HG02678 (cell line): Measurements from ENCODE around the gene PLEKHG7.
A peak's percentile ranks its signal among the peaks of the same experiment; 100 is the strongest.
"Not testable (repeated sequence)": the region's sequence is repeated elsewhere in the genome, so short reads cannot be mapped to it uniquely, and the experiment has no call there.

Experiments used
- ATAC-seq: cut with Tn5 transposase; IDR thresholded peaks from one replicate; pipeline ENCODE4 v1.9.1; 2021; ENCODE audit warnings: mild to moderate bottlenecking, moderate library complexity; ENCODE audit not compliant: unreplicated experiment

PLEKHG7 gene

GRCh38 chr12:92794356-92794755 is 91.6 kb downstream of the PLEKHG7 start:
- ATAC-seq: not testable (repeated sequence)

- no peak for ATAC-seq
Measured at GRCh38 chr12:92794814-92795213, 92.0 kb downstream of the PLEKHG7 start.

- no peak for ATAC-seq
Measured at GRCh38 chr12:92796650-92797049, 93.9 kb downstream of the PLEKHG7 start.

GRCh38 chr12:92802906-92803305 is 100.1 kb downstream of the PLEKHG7 start:
- ATAC-seq: no peak

- no peak for ATAC-seq
Measured at GRCh38 chr12:92803903-92804302, 101.1 kb downstream of the PLEKHG7 start.

GRCh38 chr12:92810370-92810769 is 107.6 kb downstream of the PLEKHG7 start:
- ATAC-seq: peak; percentile 96

GRCh38 chr12:92814584-92814983 is 111.8 kb downstream of the PLEKHG7 start:
- ATAC-seq: no peak

- ATAC-seq: no peak
Measured at GRCh38 chr12:92821142-92821541, 118.4 kb downstream of the PLEKHG7 start.
